ENCODE results near the gene SYT3. TPM values are rescaled to one million over a fixed set of nuclear protein-coding genes. Genes with fewer than 3 reads are reported as not detected.

SYT3 gene
- polyA plus RNA-seq, 12 donors, result 0.05 to 0.25 (median 0.12) TPM; not detected in 9

GRCh38 chr19:50661766-50662650 is 22.3 kb upstream of the SYT3 start:
- DNase-seq, result no peak

GRCh38 chr19:50661023-50661422 is 21.3 kb upstream of the SYT3 start:
- no peak for DNase-seq

GRCh38 chr19:50660088-50660366 is 20.3 kb upstream of the SYT3 start:
- no peak for DNase-seq

- DNase-seq, result no peak
Measured at GRCh38 chr19:50659318-50660087, 19.8 kb upstream of the SYT3 start.

- peak; percentile 26 for DNase-seq
Measured at GRCh38 chr19:50658441-50659317, 19.0 kb upstream of the SYT3 start.

- peak; percentile 63 for DNase-seq
Measured at GRCh38 chr19:50657712-50658440, 18.2 kb upstream of the SYT3 start.

- no peak for DNase-seq
Measured at GRCh38 chr19:50657222-50657669, 17.6 kb upstream of the SYT3 start.

- DNase-seq, result no peak
Measured at GRCh38 chr19:50654882-50655281, 15.2 kb upstream of the SYT3 start.

- DNase-seq, result no peak
Measured at GRCh38 chr19:50652722-50653121, 13.0 kb upstream of the SYT3 start.

- DNase-seq, result no peak
Measured at GRCh38 chr19:50651174-50651573, 11.5 kb upstream of the SYT3 start.

- DNase-seq, result no peak
Measured at GRCh38 chr19:50649433-50650391, 10.0 kb upstream of the SYT3 start, which contains the start of gene C19orf81. TSS of gene C19orf81 (plus strand) at chr19:50649445. CDS start at chr19:50649445, 0 bp downstream.

GRCh38 chr19:50648659-50649058 is 9.0 kb upstream of the SYT3 start:
- no peak for DNase-seq

GRCh38 chr19:50647879-50648615 is 8.4 kb upstream of the SYT3 start:
- DNase-seq, result no peak

GRCh38 chr19:50646074-50646807 is 6.6 kb upstream of the SYT3 start:
- no peak for DNase-seq

GRCh38 chr19:50645107-50645506 is 5.4 kb upstream of the SYT3 start:
- DNase-seq, result no peak

GRCh38 chr19:50644315-50644915 is 4.7 kb upstream of the SYT3 start:
- DNase-seq, result no peak

- DNase-seq, result no peak
Measured at GRCh38 chr19:50640368-50640767, 687 bp upstream of the SYT3 start.

GRCh38 chr19:50638600-50638999 is 1.1 kb downstream of the SYT3 start:
- no peak for DNase-seq
